A673 (cell line): ENCODE measurements around the gene FRMD3. TPM values are rescaled to one million over a fixed set of nuclear protein-coding genes. Genes with fewer than 3 reads are reported as not detected.

Source experiments
- BruUV-seq: library from RNA; stranded (reverse); fragments of 400-500 nt; replicated peaks from 2 replicates; lab custom pipeline; 2021; lab: Mats Ljungman, UMichigan
- CTCF ChIA-PET: fragments of 300-600 bp; sonication (Branson Sonifier 250); formaldehyde crosslinking; loops from one replicate; lab custom pipeline; 2022; ENCODE audit warnings: antibody characterized with exemption; lab: Charles Lee
- POLR2A ChIA-PET: fragments of 300-600 bp; sonication (Branson Sonifier 250); formaldehyde crosslinking; loops from one replicate; lab custom pipeline; 2022; ENCODE audit warnings: antibody characterized with exemption; ENCODE audit not compliant: low non-redundant PET; lab: Charles Lee
- DNase-seq: peaks from one replicate; pipeline ENCODE4 v3.0.0-alpha.2; 2015; ENCODE audit warnings: low spot score
- H3K27ac ChIP-seq: fragments of 200-600 bp; sonication (generic); 2 replicates; pipeline ENCODE4 v1.5.1; 2016; ENCODE audit warnings: mixed run types, low read depth, mild to moderate bottlenecking, mixed read lengths, antibody characterized with exemption, low read length; ENCODE audit not compliant: poor library complexity, severe bottlenecking
- H3K27me3 ChIP-seq: fragments of 200-600 bp; sonication (generic); replicated peaks from 2 replicates; pipeline ENCODE4 v1.6.1; 2017; ENCODE audit warnings: mixed run types, low read depth, mild to moderate bottlenecking, mixed read lengths, antibody characterized with exemption, low read length; ENCODE audit not compliant: insufficient read depth, poor library complexity
- H3K36me3 ChIP-seq: fragments of 200-600 bp; sonication (generic); 2 replicates; pipeline ENCODE4 v1.6.1; 2016; ENCODE audit warnings: mixed run types, mild to moderate bottlenecking, mixed read lengths, antibody characterized with exemption, low read length; ENCODE audit not compliant: insufficient read depth, poor library complexity, severe bottlenecking
- H3K4me1 ChIP-seq: fragments of 200-600 bp; sonication (generic); 2 replicates; pipeline ENCODE4 v1.6.1; 2017; ENCODE audit warnings: mixed run types, mild to moderate bottlenecking, mixed read lengths, antibody characterized with exemption, low read length; ENCODE audit not compliant: insufficient read depth, poor library complexity, severe bottlenecking
- H3K4me3 ChIP-seq: fragments of 200-600 bp; sonication (generic); 2 replicates; pipeline ENCODE4 v1.5.1; 2016; ENCODE audit warnings: low read depth, mixed run types, mild to moderate bottlenecking, mixed read lengths, low read length; ENCODE audit not compliant: poor library complexity, severe bottlenecking
- H3K9me3 ChIP-seq: fragments of 200-600 bp; sonication (generic); 2 replicates; pipeline ENCODE4 v1.6.1; 2016; ENCODE audit warnings: mixed run types, low read depth, mild to moderate bottlenecking, mixed read lengths, antibody characterized with exemption, low read length; ENCODE audit not compliant: poor library complexity, severe bottlenecking
- CTCF ChIP-seq: fragments of 300-800, 200-600 bp; sonication (generic); conservative IDR thresholded peaks from 2 replicates; pipeline ENCODE4 v1.5.1; 2017; ENCODE audit warnings: low read depth, mild to moderate bottlenecking, antibody characterized with exemption, low read length, moderate library complexity, mixed read lengths
- EZH2 ChIP-seq: fragments of 200-600 bp; sonication (generic); IDR thresholded peaks from 2 replicates; pipeline ENCODE4 v1.6.1; 2017; ENCODE audit warnings: borderline replicate concordance, low read depth, mild to moderate bottlenecking, mixed read lengths, antibody characterized with exemption, low read length; ENCODE audit not compliant: poor library complexity, severe bottlenecking
- intact Hi-C: fragments of 100-400 bp; cut with micrococcal nuclease; formaldehyde crosslinking; loops from one replicate; pipeline ENCODE4 v1.10.0; 2022; ENCODE audit not compliant: unreplicated experiment
- total RNA-seq: library from RNA; stranded (reverse); gene quantifications from 2 replicates; pipeline ENCODE4 v1.2.3, GENCODE V29; 2021

Gene FRMD3
- total RNA-seq, 1 experiment from 2014 or later = 1.0 TPM

DNA sequence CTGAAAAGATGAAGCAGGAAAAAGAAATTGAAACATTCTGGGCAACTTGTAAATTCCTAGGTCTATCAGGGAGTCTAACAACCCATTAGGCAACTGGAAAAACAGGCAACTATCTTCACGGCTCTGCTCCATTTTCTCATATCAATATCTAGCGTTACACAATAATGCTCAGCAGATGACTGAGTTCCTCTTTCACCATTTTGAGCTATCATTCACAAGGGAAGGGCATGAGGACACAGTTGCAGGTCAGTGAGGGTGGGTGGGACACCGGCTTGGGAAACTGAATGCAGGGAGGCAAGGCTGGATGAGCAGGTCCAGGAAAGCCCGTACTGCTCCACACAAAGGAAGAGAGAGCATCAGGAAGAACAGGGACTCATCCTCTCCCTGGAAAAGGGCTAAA lies 67.0 kb downstream of the FRMD3 start:
- H3K4me3 ChIP-seq = no peak overlapping the region
- CTCF ChIA-PET = no interaction called here

GRCh38 chr9:83469722-83470121 lies 68.5 kb downstream of the FRMD3 start:
- Histone ChIP-seq H3K27me3 (peaks cover 35% of the 10 kb centered on the region), H3K9me3 (no peaks in the 10 kb centered on the region), H3K4me3 (no peak overlapping the region), H3K27ac (no peak overlapping the region), H3K36me3 (no peaks in the 10 kb centered on the region), H3K4me1 (no peaks in the 10 kb centered on the region)
- no peak for TF ChIP-seq CTCF
- no peak for TF ChIP-seq EZH2
- BruUV-seq = no TSS peak
- POLR2A ChIA-PET = no interaction called here
- intact Hi-C loops = no loop called here
- CTCF ChIA-PET = no interaction called here
- DNase-seq = no peak

More for the DNA sequence above, 67.0 kb downstream of the FRMD3 start:
- H3K36me3 ChIP-seq = no peaks in the 10 kb centered on the region
- intact Hi-C loops = no loop called here
- no peak overlapping the region for H3K27ac ChIP-seq
- no TSS peak for BruUV-seq
- H3K9me3 ChIP-seq = no peaks in the 10 kb centered on the region
- peaks cover 35% of the 10 kb centered on the region for H3K27me3 ChIP-seq
- DNase-seq = no peak
- H3K4me1 ChIP-seq = no peaks in the 10 kb centered on the region
- POLR2A ChIA-PET = no interaction called here
- TF ChIP-seq EZH2 = no peak
- no peak for TF ChIP-seq CTCF

GRCh38 chr9:83468821-83469220 lies 69.4 kb downstream of the FRMD3 start:
- Histone ChIP-seq H3K36me3 (no peaks in the 10 kb centered on the region), H3K27me3 (peaks cover 35% of the 10 kb centered on the region), H3K9me3 (no peaks in the 10 kb centered on the region), H3K27ac (no peak overlapping the region), H3K4me1 (no peaks in the 10 kb centered on the region), H3K4me3 (no peak overlapping the region)
- POLR2A ChIA-PET = no interaction called here
- TF ChIP-seq CTCF = no peak
- BruUV-seq = no TSS peak
- intact Hi-C loops = no loop called here
- CTCF ChIA-PET = no interaction called here
- no peak for DNase-seq
